ENCODE results near the gene TLR2. TPM values are rescaled to one million over a fixed set of nuclear protein-coding genes. Genes with fewer than 3 reads are reported as not detected.
"Not testable (repeated sequence)": the region's sequence is repeated elsewhere in the genome, so short reads cannot be mapped to it uniquely, and the experiment has no call there.

The TLR2 gene
- total RNA-seq, 1 experiment from 2014 or later, result 0.44 TPM

DNA sequence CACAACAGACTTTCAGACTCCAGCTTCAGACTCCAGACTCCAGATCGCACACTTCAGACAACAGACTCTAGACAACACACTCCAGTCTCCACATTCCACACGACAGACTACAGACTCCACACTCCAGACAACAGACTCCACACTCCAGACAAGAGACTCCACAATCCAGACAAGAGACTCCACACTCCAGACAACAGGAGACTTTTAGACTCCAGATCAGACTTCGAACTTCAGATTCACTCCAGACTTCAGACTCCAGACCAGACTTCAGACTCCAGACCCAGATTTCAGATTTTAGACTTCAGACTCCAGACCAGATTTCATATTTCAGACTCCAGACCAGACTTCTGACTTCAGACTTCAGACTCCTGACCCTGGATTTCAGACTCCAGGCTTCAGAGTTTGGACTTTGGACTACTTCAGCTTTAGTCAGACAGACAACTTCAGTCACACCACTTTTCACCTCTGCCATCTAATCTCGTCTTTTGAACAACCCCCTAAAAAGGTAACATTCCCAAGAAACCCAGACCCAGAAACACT, 29.0 kb upstream of the TLR2 start:
- no peak for DNase-seq (ENCODE audit: low read depth)
- in situ Hi-C loops (cut with HindIII; ENCODE audit: low pct_unique_long_range_greater_than_20kb, low sequenced_read_pairs), result no loop called here

DNA sequence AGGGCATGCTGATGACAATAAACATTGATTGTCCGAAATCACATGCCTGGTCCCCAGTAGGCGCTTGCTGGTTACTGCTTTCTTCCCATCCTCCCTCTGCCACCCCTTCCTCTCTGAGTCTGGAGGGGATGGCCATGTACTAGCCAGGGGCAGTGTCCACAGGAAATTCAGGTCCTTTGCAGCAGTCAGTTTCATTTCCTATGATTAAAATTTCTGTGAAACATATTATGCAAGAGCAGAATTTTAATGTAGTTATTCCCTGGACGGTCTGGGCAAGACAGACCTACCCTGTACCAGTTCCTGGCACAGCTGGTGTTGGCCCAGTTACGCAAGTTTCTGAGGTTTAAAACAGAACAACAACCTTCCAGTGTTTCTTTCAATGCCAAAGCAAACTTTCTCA, 28.2 kb upstream of the TLR2 start:
- no peak for DNase-seq (ENCODE audit: low read depth)
- in situ Hi-C loops (cut with HindIII; ENCODE audit: low pct_unique_long_range_greater_than_20kb, low sequenced_read_pairs), result no loop called here

DNA sequence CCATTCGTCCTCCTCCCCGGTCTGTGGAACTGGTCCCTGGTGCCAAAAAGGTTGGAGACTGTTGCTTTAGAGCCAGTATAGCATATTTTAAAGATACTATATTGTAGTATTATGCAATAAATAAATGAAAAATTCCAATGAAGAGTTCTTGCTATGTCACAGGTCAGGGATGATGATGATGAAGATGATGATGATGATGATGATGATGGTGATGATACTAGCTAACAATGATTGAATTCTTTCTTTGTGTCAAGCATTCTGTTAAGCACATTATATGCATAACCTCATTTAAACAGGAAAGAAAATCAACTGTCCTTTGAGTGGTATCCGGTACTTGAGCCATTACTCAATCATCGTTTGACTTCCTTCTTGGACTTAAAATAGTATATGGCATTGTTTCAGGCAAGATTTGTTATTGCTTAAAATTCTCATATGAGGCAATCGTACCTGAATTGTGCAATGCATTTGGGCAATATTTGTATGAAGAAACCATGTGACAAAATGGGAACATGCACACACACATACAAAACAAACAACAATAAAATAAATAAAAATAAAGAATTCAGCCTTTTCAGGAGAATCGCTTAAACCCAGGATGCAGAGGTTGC, 22.8 kb upstream of the TLR2 start:
- in situ Hi-C loops (cut with HindIII; ENCODE audit: low pct_unique_long_range_greater_than_20kb, low sequenced_read_pairs), result no loop called here
- no peak for DNase-seq (ENCODE audit: low read depth)

DNA sequence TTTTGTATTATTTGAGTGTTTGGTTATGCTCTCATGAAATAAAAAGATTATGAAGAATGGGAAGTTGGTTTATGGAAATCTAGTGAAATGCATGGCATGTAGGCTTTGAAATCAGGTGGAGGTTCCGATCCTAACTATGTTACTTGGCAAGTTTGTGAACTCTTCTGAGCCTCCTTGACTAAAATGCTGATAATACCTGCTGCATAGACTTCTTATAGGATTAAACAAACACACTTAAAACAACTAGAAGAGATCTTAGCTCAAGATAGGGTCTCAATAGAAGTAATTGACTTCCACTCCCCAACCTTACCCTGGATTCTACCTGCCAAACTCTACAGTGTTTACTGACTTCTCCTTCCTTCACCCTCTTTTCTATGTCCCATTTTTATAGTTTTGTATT, 22.2 kb upstream of the TLR2 start:
- in situ Hi-C loops (cut with HindIII; ENCODE audit: low pct_unique_long_range_greater_than_20kb, low sequenced_read_pairs), result no loop called here
- no peak for DNase-seq (ENCODE audit: low read depth)

- in situ Hi-C loops (cut with HindIII; ENCODE audit: low pct_unique_long_range_greater_than_20kb, low sequenced_read_pairs), result no loop called here
- DNase-seq (ENCODE audit: low read depth), result no peak
Measured at GRCh38 chr4:153663667-153664066, 20.4 kb upstream of the TLR2 start.

GRCh38 chr4:153666505-153666904, 17.6 kb upstream of the TLR2 start:
- in situ Hi-C loops (cut with HindIII; ENCODE audit: low pct_unique_long_range_greater_than_20kb, low sequenced_read_pairs); DNase-seq (ENCODE audit: low read depth): not testable (repeated sequence)

DNA sequence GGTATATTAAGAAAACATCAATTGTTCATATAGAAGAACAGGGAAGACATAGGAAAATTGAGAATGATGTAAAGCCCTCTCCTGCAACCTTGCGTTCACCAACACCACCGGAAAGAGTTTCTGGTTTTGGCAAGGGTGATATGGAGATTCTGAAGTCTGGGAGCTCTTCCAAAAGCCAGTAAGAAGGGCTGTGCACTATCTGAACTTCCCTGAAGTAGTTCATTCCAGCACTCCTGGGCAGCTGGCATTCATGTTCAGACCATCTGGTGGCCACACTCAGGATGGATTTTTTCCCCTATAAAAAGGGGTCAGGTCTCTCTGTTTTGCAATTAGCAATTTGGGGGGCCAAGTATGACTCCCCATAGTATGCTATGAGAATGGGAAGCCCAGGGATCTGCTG, 15.4 kb upstream of the TLR2 start:
- DNase-seq (ENCODE audit: low read depth), result no peak
- in situ Hi-C loops (cut with HindIII; ENCODE audit: low pct_unique_long_range_greater_than_20kb, low sequenced_read_pairs), result no loop called here

- DNase-seq (ENCODE audit: low read depth), result no peak
- in situ Hi-C loops (cut with HindIII; ENCODE audit: low pct_unique_long_range_greater_than_20kb, low sequenced_read_pairs), result no loop called here
Measured at GRCh38 chr4:153669838-153670237, 14.2 kb upstream of the TLR2 start.

DNA sequence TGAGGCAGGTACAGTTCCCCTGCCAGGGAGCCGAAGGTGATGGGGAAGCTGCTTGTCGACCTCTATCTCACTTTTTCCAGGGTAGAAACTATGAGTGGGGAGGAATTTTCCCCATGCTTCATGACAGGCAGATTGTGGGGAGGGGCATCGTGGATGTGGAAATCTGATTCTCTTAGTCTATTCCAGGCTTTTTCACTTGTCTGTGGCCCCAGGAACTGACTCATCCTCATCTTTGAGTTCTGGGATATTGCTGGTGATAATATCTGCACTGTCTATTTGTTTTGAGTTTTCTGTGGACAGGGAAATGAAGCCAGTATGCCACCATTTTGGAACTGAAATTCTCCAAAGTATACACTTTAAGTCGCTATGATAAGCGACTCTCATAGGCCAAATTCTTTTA, 7.6 kb upstream of the TLR2 start:
- in situ Hi-C loops (cut with HindIII; ENCODE audit: low pct_unique_long_range_greater_than_20kb, low sequenced_read_pairs), result no loop called here
- peak; percentile 5 for DNase-seq (ENCODE audit: low read depth)

GRCh38 chr4:153676984-153677383, 7.1 kb upstream of the TLR2 start:
- in situ Hi-C loops (cut with HindIII; ENCODE audit: low pct_unique_long_range_greater_than_20kb, low sequenced_read_pairs), result no loop called here

DNA sequence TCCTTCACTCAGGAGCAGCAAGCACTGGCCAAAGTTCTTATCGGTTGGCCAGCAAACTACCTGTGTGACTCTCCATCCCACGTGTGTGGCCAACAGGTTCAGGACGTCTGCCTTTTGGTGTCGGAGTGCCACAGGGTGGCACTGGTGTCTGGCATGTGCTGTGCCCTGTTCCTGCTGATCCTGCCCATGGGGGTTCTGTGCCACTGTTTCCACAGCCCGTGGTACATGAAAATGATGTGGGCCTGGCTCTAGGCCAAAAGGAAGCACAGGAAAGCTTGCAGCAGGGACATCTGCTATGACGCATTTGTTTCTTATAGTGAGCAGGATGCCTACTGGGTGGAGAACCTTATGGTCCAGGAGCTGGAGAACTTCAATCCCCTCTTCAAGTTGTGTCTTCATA, 4.6 kb upstream of the TLR2 start:
- DNase-seq (ENCODE audit: low read depth), result no peak
- in situ Hi-C loops (cut with HindIII; ENCODE audit: low pct_unique_long_range_greater_than_20kb, low sequenced_read_pairs), result no loop called here

More at GRCh38 chr4:153676984-153677383, 7.1 kb upstream of the TLR2 start:
- peak; percentile 66 for DNase-seq (ENCODE audit: low read depth)

- DNase-seq (ENCODE audit: low read depth), result no peak
- in situ Hi-C loops (cut with HindIII; ENCODE audit: low pct_unique_long_range_greater_than_20kb, low sequenced_read_pairs), result no loop called here
Measured at GRCh38 chr4:153683763-153684181, 308 bp upstream of the TLR2 start.

DNA sequence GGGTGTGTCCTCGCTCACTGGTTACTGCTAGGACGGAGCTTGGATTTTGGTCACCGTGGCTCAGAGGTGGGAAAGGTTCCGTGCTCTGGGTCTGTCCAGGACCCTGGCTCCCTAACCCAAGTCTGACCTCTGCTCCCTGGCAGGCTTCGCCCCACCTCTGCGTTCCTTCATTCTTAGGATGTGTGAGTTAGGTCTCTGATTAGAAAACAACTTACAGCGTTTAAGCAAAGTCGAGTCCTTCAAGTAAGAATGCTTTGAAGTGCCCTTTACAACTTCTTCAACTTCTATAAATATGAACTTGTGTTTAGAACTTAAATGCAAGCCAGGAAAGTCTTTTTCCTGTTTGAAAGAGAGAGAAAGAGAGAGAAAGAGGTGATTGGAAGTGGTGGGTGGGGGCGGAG, 891 bp downstream of the TLR2 start:
- DNase-seq (ENCODE audit: low read depth), result no peak
- in situ Hi-C loops (cut with HindIII; ENCODE audit: low pct_unique_long_range_greater_than_20kb, low sequenced_read_pairs), result no loop called here

- no peak for DNase-seq (ENCODE audit: low read depth)
- in situ Hi-C loops (cut with HindIII; ENCODE audit: low pct_unique_long_range_greater_than_20kb, low sequenced_read_pairs), result no loop called here
Measured at GRCh38 chr4:153704522-153704921, 20.4 kb downstream of the TLR2 start.

- DNase-seq (ENCODE audit: low read depth), result no peak
- in situ Hi-C loops (cut with HindIII; ENCODE audit: low pct_unique_long_range_greater_than_20kb, low sequenced_read_pairs), result no loop called here
Measured at GRCh38 chr4:153705743-153706468, 21.8 kb downstream of the TLR2 start.

GRCh38 chr4:153706519-153706918, 22.4 kb downstream of the TLR2 start:
- in situ Hi-C loops (cut with HindIII; ENCODE audit: low pct_unique_long_range_greater_than_20kb, low sequenced_read_pairs), result no loop called here
- DNase-seq (ENCODE audit: low read depth), result no peak

GRCh38 chr4:153710681-153711080, 26.6 kb downstream of the TLR2 start:
- no peak for DNase-seq (ENCODE audit: low read depth)
- in situ Hi-C loops (cut with HindIII; ENCODE audit: low pct_unique_long_range_greater_than_20kb, low sequenced_read_pairs), result no loop called here

DNA sequence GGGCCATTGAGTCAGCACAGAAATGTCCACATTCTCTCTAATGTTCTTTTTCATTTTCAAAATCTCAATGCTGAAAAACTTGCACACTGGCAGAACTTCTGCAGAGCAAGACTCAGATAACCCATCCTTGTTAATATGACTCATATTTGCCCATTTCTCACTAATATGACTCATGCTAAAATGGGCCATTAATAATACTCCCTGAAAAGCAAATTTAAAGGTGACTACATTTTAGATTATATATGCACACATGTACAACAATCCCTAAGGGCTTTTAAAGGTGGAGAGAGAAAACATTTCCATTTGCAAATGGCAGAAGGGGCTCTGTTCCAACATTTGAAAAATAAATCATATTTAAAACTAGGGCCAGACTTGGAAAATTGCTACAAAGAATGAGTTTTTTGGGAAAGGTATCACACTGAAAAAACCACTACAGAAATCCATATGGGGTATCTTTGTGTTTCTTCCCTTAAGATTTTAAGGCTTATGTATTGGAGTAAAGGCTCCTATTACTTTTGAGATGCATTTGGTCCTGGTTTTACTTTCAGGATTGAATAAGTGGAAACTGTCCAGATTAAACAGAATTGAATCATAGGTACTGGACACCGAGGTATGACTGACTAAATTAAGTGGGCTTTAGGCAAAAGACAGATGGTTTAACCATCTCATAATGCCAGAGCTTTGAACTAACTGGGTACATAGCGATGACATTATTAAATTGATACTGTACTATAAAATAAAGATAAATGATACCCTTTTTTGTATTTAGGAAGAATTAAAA, 30.0 kb downstream of the TLR2 start:
- DNase-seq (ENCODE audit: low read depth), result no peak
- in situ Hi-C loops (cut with HindIII; ENCODE audit: low pct_unique_long_range_greater_than_20kb, low sequenced_read_pairs), result no loop called here

GRCh38 chr4:153722036-153722435, 38.0 kb downstream of the TLR2 start:
- in situ Hi-C loops (cut with HindIII; ENCODE audit: low pct_unique_long_range_greater_than_20kb, low sequenced_read_pairs), result no loop called here
- DNase-seq (ENCODE audit: low read depth), result no peak
